Left lung (tissue), 8 donors: Measurements from ENCODE around the gene ZNF597. TPM values are rescaled to one million over a fixed set of nuclear protein-coding genes. Genes with fewer than 3 reads are reported as not detected.

ENCODE experiments used
- microRNA-seq, 2 donors: library from miRNA; unstranded; fragments of <30 nt; microRNA quantifications; one replicate each; pipeline ENCODE4, GENCODE V29; 2019
- polyA plus RNA-seq, 6 donors: library from polyadenylated mRNA; unstranded; fragments of 120-200 nt; gene quantifications; one replicate each; pipeline ENCODE4 v1.2.1, GENCODE V29; 2013; ENCODE audit not compliant: insufficient read length in 6 of 6
- total RNA-seq, 2 donors: library from RNA; stranded (reverse); fragmentation: NEBNext Ultra II Directional; extraction: Animal tissue kit (Norgen Biotek cat#: 25700); gene quantifications; one replicate each; pipeline ENCODE4 v1.2.1, GENCODE V29; 2021
- donor health status: DM: no; HTN: yes; CAD: no.
- donor health status: DM: no; HTN: no; CAD: no.

The ZNF597 gene
- total and polyA plus RNA-seq, 8 donors, result 3.2 to 4.8 (median 4.2) TPM

Small RNAs within 50 kb of the gene (microRNA-seq; reads per million reads assigned to microRNA genes)
- gene MIR6126, result 0 reads per million in 2 donors

Other genes starting within 250 kb of the ZNF597 start
- 10 to 100 TPM in 1 of 2 donors, 1 to 10 TPM in 1; 6.7 to 10.5 TPM for gene ZNF200, start 208.3 kb downstream of the ZNF597 start, total RNA-seq
- gene ZNF200, start 208.3 kb downstream of the ZNF597 start, polyA plus RNA-seq, result 10 to 100 TPM; 12.3 to 15.0 (median 13.1) TPM
- gene MEFV, start 186.9 kb downstream of the ZNF597 start, total RNA-seq, result 10 to 100 TPM in 1 of 2 donors, 1 to 10 TPM in 1; 2.4 to 21.4 TPM
- under 1 TPM; 0.43 to 0.98 (median 0.58) TPM for gene MEFV, start 186.9 kb downstream of the ZNF597 start, polyA plus RNA-seq
- gene ZNF263, start 160.0 kb downstream of the ZNF597 start, total RNA-seq, result 10 to 100 TPM; 18.5 to 18.9 TPM
- 10 to 100 TPM; 46.2 to 54.0 (median 51.2) TPM for gene ZNF263, start 160.0 kb downstream of the ZNF597 start, polyA plus RNA-seq
- 1 to 10 TPM; 3.4 to 6.3 TPM for gene TIGD7, start 138.1 kb downstream of the ZNF597 start, total RNA-seq
- gene TIGD7, start 138.1 kb downstream of the ZNF597 start, polyA plus RNA-seq, result 10 to 100 TPM; 11.2 to 14.8 (median 12.5) TPM
- 10 to 100 TPM; 20.3 to 26.8 TPM for gene ZNF75A, start 138.0 kb downstream of the ZNF597 start, total RNA-seq
- 10 to 100 TPM; 50.6 to 65.3 (median 53.0) TPM for gene ZNF75A, start 138.0 kb downstream of the ZNF597 start, polyA plus RNA-seq
- gene OR2C1, start 87.6 kb downstream of the ZNF597 start, total RNA-seq, result not detected
- gene OR2C1, start 87.6 kb downstream of the ZNF597 start, polyA plus RNA-seq, result under 1 TPM; 0.20 to 0.96 (median 0.55) TPM
- 10 to 100 TPM in 1 of 2 donors, 1 to 10 TPM in 1; 9.4 to 12.0 TPM for gene ZSCAN32, start 42.5 kb downstream of the ZNF597 start, total RNA-seq
- gene ZSCAN32, start 42.5 kb downstream of the ZNF597 start, polyA plus RNA-seq, result 10 to 100 TPM; 18.5 to 23.9 (median 20.6) TPM
- gene ZNF174, start 42.3 kb downstream of the ZNF597 start, total RNA-seq, result 1 to 10 TPM; 8.1 to 9.2 TPM
- gene ZNF174, start 42.3 kb downstream of the ZNF597 start, polyA plus RNA-seq, result 10 to 100 TPM; 12.3 to 15.1 (median 14.0) TPM
- 10 to 100 TPM; 47.8 to 49.4 TPM for gene NAA60, start 176 bp upstream of the ZNF597 start, total RNA-seq
- gene NAA60, start 176 bp upstream of the ZNF597 start, polyA plus RNA-seq, result 10 to 100 TPM; 35.9 to 54.6 (median 45.5) TPM
- not detected for gene C16orf90, start 52.0 kb upstream of the ZNF597 start, total RNA-seq
- gene C16orf90, start 52.0 kb upstream of the ZNF597 start, polyA plus RNA-seq, result under 1 TPM in 1 of 6 donors, not detected in 5; 0.15 TPM
- gene CLUAP1, start 57.5 kb upstream of the ZNF597 start, total RNA-seq, result 10 to 100 TPM; 21.6 to 27.3 TPM
- gene CLUAP1, start 57.5 kb upstream of the ZNF597 start, polyA plus RNA-seq, result 10 to 100 TPM; 38.7 to 57.4 (median 53.3) TPM
- 1 to 10 TPM; 1.9 to 3.6 TPM for gene NLRC3, start 133.9 kb upstream of the ZNF597 start, total RNA-seq
- gene NLRC3, start 133.9 kb upstream of the ZNF597 start, polyA plus RNA-seq, result 1 to 10 TPM; 2.9 to 4.5 (median 3.4) TPM
- 1 to 10 TPM; 6.7 to 8.1 TPM for gene SLX4, start 168.1 kb upstream of the ZNF597 start, total RNA-seq
- gene SLX4, start 168.1 kb upstream of the ZNF597 start, polyA plus RNA-seq, result 1 to 10 TPM; 6.7 to 7.8 (median 7.1) TPM
- gene DNASE1, start 211.2 kb upstream of the ZNF597 start, total RNA-seq, result 10 to 100 TPM; 14.6 to 16.9 TPM
- gene DNASE1, start 211.2 kb upstream of the ZNF597 start, polyA plus RNA-seq, result 10 to 100 TPM; 26.2 to 30.0 (median 28.7) TPM